Measurements from ENCODE around the gene FOCAD.
A peak's percentile ranks its signal among the peaks of the same experiment; 100 is the strongest.
"Not testable (repeated sequence)": the region's sequence is repeated elsewhere in the genome, so short reads cannot be mapped to it uniquely, and the experiment has no call there.

FOCAD gene

DNA sequence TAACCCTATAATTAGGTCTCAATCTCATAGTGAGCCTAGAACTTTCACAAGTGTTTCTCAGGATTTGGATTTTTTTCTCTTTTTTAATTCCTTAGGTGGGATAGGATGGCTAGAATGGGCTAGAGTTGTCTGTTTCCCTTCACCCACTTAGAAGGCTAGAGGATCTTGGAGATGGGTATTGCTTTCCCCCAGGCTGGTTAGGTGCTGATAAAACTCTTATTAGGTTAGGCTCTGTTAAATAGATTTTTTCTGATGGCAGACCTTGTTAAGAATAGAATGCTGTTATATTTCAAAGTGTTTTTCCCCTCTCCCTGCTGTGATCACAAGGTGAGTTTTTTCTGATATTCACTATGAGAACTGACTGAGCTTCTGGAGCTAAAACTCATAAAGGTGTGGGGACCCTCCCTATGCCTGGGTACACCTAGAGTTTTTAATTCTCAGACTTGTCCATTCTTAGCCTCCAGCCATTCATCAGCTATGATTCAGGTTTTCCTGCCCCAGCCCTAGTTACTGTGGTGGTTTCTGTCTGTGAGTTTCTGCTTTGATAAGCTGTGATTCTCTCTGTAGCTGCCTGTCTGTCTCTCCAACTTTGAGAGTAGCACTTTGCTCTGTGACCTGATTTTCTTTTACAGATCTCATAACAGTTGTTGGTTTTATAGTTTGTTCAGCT is 215.0 kb downstream of the FOCAD start:
- DNase-seq = peak; percentile 2

DNA sequence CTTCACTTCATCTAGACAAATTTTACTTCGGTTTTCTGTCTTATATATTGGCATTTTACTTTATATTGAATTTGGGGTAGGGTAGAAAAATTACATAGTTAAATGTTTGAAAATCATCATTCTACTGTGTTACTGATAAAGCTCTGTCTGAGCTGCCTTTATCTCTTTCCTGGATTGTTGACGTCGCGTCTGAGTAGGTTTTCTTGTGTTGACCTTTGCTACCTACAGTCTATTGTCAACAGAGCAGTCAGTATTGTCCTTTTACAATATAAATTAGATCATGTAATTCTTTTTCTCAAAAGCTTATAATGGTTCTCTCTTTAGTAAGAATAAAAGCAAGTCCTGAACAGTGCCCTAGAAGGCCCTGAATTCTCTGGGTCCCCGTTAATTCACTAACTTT is 219.2 kb downstream of the FOCAD start:
- no peak for DNase-seq

DNA sequence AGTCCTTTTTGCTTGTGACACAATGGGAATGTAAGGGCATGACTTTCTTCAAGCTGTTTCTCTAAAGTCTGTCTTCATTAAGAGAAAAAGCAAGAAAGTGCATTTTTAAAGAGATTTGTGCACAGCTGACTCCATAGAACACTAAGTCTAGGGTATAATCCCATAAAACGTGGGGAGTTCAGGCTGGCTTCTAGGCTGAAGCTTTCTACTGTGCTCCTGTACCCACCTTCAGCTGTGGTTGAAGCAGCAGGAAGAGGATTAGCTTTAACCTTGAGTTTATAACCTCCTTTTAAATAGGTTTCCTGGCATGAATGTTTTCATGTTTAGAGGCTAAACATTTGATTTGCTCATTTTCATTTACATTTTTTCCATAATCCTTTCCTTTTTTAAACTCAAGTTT is 220.9 kb downstream of the FOCAD start:
- no peak for DNase-seq

DNA sequence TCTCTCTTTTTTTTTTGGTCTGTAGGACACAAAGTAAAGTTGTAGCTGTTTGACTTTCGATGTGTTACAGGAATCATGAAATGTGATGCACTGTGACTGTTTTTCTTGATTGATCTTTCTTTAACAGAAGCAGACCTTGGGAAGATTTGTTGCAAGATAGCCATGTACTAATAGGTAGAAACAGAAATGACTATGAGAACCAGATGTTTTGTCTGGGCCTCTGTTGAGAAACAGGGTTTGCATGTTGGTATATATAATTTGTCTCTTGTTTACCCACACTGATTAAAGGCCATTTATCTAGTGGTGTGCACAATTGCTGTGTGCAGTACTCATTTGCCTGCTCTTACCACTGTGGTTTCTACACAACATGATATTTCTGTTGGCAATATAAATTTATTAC is 222.3 kb downstream of the FOCAD start:
- no peak for DNase-seq

DNA sequence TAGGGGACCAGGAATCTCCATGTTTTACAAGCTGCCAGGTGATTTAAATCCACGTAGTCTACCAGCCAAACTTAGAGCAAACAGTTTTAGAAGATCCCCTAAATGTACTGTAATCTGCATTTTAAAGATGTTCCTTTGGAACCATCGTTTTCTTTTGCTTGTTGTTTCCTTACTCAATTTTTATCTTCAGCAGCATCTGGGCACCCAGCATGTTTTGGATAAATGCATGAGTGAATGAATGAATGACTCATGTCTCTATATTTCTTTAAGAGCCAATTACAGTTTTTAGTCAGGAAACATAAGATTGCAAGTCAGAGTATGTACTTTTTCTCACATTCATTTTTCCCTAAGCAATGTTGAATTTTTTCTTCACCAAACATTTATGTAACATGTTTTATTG is 224.4 kb downstream of the FOCAD start:
- no peak for DNase-seq

DNA sequence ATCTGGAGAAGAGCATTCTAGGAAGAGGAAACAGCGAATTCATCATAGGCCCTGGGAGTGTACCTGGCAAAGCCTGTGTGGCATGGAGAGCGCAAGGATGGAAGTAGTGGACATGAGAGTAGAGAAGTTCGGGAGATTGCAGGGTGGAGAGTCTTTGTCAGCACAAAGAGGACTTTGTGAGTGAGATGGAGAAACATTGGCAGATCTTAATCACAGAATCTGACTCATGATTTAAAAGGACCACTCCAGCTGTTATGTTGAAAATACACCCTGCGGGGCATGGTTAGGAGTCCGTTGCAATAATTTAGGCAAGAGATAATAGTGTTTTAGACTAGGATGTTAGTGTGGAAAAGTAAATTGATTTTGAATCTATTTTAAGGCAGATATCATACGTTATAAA is 230.5 kb downstream of the FOCAD start:
- DNase-seq = no peak

DNA sequence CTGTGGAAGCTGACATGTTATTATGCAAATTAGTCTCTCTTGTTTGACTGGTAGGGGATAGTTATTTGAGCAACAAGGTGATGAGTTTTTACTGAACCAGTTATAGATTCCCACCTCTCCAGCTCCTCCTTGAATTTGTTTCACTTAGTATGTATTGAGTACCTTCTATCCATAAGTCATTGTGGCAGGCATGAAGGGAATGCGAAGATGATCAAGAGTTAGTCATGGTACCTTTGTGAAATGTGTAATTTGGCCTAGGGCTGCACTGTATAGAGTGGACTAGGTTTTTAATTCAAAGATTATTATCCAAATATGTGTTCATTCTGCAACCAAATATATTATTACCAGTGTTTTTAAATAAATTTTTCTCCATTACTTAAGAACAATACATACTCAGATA is 237.3 kb downstream of the FOCAD start:
- DNase-seq = no peak

DNA sequence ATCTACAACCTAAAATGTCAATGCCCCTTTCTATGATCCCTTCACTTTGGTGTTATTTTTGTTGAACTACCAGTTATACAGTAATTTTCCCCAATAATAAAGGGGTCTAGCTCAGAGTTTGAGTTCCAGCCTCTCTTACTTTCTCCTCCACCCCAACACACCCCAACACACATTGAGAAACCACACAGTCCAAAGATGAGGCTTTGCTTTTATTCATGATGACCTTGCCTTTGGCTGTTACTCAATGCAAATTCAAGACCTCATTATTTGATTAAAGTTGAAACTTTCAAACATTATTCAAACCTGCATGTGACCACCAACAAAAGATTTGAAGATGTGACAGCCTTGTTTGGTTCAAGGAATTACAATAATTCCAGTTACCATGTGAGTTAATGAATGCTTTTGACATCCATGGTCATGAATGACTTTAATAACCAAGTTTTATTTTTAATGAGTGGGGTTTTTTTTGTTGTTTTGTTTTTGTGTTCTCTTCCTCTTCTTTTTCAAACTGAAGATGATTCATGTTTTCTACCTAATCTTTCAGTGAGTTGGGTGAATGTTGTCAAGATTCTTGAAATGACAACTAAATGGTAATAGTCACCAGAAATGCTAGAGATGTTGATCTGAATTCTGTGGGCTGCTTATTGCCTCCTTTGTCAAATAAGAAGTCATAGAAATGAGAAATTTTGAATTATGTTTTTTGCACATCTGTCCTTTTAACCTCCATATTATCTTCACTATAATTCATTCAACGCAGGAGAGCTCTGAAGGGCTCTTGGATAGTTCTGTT is 241.4 kb downstream of the FOCAD start:
- no peak for DNase-seq

DNA sequence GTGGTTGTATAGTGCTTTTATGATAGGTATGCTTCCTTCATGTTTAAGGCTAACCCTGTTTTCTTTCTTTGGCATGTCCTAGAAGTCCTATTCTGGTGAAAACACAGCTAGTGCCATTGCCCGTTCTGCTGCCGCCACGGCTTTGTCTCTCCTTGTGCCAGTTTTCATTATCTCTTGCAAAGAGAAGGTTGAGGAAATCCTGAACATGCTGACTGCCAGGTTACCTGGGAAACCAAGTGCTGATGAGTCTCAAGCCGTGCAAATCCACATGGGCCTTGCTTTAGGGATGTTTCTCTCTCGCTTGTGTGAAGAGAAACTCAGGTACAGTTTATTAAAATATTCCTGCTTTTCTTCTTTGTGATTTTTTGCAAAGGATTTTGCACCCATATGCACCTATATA is 245.2 kb downstream of the FOCAD start:
- no peak for DNase-seq

DNA sequence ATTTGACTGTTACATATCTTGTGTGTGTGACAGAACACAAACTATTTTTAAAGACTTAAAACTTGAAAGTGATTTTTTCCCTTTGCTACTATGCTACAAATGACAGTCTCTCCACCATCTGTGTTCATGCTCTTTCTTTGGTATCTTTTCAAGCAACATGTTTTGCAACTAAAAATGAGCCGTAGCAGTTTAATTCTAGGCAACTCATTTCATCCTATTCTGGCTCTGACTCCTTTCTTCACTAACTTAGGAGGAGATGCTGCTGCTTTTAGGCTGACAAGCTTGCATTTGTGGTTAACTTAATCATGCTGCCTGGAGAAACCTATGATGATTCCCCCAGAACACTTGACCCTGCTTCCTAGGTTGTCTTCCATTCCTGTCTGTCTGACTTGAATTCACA is 246.8 kb downstream of the FOCAD start:
- DNase-seq = no peak

DNA sequence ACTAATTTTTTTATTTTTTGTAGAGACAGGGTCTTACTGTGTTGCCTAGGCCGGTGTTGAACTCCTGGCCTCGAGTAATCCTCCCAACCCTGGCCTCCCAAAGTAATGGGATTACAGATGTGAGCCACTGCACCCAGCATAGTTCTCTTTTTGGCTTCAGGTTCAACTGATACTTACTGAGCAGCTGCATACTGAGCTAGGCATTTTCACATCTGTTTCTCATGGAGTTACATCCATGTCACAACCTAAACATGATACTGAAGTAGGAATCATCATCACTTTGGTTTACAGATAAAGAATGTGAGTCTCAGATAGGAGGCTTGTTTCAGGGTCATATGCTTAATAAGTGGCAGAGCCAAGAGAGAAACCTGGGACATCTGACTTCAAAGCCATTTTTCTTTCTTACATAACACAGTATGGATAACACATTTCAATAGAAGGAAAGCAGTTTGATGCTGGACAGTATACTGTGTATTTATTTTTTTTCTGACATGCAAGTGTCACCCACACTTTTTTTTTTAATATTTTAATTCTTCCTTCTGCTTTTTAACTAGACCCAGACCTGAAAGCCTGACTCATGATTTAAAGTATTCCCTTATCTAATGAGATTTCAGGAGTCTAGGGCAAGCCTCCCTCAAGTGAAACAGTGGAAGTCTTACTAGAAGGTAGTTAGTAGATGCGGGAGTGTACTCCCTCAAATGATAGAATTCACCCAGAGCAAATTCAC is 256.6 kb downstream of the FOCAD start:
- DNase-seq = no peak

DNA sequence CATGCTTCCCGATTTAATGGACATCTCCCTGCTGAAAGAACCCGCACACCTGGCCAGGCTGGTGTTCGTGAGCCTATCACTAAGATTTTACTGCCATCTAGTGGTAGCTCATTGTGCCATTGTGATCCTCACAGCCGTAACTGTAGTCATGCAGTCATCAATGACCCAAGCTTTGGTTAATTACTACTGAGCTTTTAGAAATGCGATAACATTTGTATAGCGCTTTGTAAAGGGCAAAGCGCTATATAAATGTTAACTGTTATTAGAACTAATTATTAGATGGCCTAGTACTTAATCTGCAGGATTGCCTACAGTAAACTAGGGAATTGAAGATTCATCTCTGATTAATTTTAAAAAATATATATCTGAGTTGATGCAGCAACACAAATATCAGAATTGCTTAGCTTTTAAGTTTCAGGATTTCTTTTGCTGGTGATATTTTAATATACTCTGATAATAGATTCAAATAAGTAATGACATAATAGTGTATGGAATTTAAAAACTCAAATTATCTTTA is 257.2 kb downstream of the FOCAD start:
- DNase-seq = peak; percentile 38

DNA sequence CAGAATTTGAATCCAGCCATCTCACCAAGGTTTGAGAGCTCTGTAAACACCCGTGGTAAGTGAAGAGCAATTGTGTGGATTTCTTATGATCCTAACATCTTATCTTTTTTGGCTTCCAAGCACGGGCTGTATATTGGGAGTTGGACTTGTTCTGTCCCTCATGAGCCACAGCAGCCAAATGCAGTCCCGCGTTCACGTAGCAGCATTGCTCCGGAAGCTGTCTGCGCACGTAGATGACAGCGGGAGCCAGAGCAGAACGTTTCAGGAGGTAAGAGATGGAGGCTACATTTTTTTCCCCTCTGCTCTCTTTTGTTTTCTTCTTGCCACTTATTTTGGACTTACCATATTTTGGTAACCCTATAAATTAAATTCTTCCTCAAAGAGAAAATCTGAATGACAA is 260.4 kb downstream of the FOCAD start:
- no peak for DNase-seq

DNA sequence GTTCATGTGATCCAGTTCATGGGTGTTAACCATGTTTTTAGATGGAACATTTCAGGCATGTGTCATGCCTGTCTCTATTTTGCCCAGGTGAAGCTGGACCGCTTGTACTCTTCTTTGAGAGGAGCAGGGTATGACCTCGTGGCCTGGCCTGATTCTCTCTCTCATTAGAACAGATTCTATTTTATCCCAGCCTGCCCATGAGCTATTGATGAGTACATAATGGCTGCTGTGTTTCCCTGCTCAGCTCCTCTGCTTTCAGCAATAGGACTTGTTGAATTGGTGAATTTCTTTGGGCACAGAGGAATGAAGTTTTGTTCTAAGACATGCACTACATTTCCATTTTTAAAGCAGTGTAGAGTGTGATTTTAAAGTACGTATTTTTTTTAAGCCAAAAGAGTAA is 261.2 kb downstream of the FOCAD start:
- no peak for DNase-seq

DNA sequence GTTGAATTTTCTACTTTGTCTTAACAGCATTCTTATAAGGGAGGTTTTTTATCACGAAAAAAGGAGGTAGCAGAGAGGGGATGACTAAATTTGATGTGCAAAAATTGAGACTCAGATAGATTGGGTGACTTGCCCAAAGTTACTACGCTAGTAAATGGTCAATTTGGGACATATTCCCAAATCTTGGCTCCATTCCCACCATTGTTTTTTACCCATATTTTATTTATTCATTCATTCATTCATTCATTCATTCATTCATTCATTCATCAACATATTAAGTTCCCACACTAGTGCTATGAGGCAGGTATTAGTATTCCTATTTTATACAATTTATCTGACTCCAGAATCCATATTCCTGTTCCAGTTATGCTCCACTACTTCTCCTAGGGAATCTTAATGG is 261.8 kb downstream of the FOCAD start:
- DNase-seq = no peak

DNA sequence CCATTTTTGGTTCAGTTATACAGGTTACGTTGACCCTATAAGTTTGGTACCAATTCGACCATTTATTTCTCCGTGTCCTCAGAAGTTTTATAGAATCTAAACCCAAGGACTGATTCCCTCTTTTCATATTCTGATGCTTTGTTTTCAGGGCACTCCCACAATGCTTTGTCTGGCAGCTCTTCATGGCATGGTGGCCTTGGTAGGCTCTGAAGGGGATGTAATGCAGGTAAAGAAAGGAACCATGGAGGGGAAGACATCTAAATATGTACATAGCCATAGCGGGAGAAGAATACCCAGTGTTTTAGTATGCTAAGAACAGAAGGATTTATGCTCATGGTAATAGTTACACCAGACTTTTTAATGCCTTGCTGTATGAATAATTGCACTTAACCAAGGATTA is 264.6 kb downstream of the FOCAD start:
- DNase-seq = no peak

DNA sequence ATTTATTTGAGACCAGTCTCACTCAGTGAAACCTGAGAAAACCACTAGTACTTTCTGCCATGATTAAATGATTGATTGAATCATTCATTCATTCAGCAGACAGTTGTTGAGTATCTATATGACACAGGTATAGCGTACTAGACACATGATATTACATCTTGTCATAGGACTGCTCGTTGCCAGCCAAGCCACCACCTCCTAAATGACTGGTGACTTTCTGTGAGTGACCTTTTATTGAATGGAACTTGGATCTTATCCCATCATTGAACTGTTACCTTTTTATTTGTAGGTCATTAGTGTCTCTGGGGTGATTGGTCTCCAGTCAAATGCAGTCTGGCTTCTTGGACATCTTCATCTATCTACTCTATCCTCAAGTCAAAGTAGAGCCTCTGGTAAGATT is 266.6 kb downstream of the FOCAD start:
- DNase-seq = no peak

DNA sequence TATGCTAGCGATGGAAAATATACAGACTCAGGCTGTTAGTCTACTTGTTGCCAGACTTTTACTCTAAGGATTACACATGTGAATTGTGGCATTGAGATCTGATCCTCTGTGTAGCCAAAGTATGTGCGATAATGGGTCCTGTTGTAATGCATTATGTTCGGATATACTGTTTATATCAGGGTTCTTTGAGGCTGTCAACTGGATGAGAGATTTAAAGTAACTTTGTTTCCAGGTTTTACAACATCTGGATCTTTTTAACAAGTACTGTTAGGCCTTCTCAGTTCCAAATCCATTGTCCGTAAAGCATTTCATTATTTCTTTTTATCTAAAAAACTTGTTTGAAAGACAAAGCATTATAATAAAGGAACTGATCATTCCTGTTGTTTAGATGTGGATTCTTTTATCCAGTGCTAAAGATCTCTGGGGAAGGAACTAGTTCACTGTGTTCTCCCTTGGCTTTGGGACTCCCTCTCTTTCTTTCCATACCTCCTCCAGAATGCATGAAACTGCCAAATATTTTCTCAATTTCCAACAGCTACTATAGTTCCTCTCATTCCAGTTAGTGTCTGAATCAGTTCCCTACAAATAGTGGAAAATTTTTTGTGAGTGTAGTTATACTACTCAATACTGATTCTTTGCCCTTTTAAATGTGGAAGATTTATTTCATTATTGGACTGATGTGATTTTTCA is 278.6 kb downstream of the FOCAD start:
- DNase-seq = no peak

DNA sequence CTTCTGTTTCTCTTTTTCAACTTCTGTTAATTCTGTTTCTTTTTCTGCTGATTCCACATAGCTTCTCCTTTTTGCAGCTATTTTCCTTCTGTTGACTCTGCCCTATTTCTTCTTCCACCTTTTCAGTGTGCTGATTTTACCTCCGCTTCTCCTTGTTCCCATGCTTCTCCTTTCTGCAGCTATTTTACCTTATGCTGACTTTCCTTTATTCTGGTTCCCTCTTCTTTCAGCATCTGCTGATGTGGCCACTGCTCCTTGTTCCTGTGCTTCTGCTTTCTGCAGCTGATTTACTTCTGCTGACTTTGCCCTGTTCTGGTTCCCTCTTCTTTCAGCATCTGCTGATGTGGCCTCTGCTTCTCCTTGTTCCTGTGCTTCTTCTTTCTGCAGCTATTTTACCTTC is 288.6 kb downstream of the FOCAD start:
- DNase-seq = no peak

DNA sequence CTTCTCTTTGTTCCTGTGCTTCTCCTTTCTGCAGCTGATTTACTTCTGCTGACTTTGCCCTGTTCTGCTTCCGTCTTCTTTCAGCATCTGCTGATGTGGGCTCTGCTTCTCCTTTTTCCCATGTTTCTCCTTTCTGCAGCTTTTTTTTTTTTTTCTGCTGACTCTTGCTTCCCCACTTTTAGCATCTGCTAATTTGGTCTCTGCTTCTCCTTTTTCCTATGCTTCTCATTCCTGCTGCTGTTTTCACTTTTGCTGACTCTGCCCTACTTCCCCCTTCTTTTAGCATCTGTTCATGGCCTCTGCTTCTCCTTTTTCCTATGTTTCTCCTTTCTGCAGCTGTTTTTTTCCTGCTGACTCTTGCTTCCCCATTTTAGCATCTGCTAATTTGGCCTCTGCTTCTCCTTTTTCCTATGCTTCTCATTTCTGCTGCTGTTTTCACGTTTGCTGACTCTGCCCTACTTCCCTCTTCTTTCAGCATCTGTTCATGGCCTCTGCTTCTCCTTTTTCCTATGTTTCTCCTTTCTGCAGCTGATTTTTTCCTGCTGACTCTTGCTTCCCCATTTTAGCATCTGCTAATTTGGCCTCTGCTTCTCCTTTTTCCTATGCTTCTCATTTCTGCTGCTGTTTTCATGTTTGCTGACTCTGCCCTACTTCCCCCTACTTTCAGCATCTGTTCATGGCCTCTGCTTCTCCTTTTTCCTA is 289.3 kb downstream of the FOCAD start:
- not testable (repeated sequence) for DNase-seq

DNA sequence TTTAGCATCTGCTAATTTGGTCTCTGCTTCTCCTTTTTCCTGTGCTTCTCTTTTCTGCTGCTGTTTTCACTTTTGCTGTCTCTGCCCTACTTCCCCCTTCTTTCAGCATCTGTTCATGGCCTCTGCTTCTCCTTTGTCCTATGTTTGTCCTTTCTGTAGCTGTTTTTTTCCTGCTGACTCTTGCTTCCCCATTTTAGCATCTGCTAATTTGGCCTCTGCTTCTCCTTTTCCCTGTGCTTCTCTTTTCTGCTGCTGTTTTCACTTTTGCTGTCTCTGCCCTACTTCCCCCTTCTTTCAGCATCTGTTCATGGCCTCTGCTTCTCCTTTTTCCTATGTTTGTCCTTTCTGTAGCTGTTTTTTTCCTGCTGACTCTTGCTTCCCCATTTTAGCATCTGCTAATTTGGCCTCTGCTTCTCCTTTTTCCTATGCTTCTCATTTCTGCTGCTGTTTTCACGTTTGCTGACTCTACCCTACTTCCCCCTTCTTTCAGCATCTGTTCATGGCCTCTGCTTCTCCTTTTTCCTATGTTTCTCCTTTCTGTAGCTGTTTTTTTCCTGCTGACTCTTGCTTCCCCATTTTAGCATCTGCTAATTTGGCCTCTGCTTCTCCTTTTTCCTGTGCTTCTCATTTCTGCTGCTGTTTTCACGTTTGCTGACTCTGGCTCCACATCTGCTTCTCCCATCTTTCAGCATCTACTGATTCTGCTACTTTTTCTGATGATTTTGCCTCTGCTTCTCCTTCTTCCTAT is 290.3 kb downstream of the FOCAD start:
- DNase-seq = not testable (repeated sequence)

DNA sequence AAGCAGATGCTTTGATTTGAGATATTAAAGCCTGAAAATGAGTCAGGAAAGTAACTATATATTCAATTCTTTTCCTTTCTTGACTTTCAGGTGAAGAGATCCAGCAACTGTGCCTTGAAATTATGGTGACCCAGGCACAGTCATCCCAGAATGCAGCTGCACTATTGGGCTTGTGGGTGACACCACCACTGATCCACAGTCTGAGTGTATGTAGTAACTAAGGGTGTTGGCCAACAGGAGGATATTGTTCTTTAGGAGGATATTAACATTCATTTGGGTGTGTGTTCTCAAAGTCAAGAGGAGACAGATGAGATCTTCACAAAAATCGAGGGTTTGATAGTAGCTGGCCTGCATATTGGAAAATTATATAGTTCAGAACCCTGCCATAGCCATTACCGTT is 294.2 kb downstream of the FOCAD start:
- DNase-seq = no peak
